NCI-H774 (cell line): ENCODE data around the gene CRCP.

ENCODE experiments used
- DNase-seq: peaks from one replicate; lab custom pipeline; 2025; lab: John Stamatoyannopoulos, UW

CRCP gene

DNA sequence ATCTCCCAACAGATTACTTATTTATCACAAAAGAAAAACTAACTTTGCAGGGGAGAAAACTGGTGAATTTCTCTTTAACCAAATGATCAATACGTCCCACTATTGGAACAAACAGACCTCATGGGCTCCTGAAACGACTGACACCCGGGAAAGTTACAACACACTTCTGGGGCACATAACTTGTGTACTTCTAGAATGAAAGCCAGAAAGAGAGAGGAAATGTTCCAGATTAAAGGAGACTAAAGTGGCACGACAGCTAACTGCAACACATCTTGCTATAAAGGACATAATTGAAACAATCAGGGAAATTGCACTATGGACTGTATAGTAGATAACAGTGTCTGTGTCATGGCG lies 75.8 kb downstream of the CRCP start:
- DNase-seq: no peak

DNA sequence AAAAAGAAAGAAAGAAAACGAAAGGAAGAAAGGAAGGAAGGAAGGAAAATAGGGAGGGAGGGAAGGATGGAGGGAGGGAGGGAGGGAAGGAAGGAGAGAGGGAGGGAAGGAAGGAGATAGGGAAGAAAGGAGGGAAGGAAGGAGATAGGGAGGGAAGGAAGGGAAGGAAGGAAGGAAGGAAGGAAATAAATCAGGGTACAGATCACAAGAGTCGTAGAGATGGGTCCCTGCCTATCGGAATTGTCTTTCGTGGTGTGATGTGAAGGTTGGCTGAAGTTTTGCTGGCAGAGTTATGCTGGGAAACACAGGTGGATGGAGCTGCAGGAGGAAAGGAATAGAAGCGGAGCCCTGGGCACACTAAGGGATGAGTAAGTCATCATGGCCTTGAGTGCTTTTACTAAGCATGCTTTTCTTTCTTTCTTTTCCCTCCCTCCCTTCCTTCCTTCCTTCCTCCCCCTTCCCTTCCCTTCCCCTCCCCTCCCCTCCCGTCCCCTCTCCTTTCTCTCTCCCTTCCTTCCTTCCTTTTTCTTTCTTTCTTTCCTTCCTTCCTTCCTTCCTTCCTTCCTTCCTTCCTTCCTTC lies 78.6 kb downstream of the CRCP start:
- no peak for DNase-seq

GRCh38 chr7:66198469-66198868 lies 83.8 kb downstream of the CRCP start:
- no peak for DNase-seq

- no peak for DNase-seq
Measured at GRCh38 chr7:66198956-66199355, 84.3 kb downstream of the CRCP start.

GRCh38 chr7:66202441-66202840 lies 87.8 kb downstream of the CRCP start:
- no peak for DNase-seq
